Stimulated activated CD8-positive, alpha-beta memory T cell treated with anti-CD3 and anti-CD28 coated beads, Interleukin-4, amount 100 ng/mL, for 48 hours (primary cell): Measurements from ENCODE around the gene SH3BP2.
"Not testable (repeated sequence)": the region's sequence is repeated elsewhere in the genome, so short reads cannot be mapped to it uniquely, and the experiment has no call there.

Source experiments
- DNase-seq: peaks from one replicate; pipeline ENCODE4 v3.0.0-alpha.2; 2020

SH3BP2 gene

GRCh38 chr4:2763511-2763967 is 29.3 kb upstream of the SH3BP2 start:
- no peak for DNase-seq

DNA sequence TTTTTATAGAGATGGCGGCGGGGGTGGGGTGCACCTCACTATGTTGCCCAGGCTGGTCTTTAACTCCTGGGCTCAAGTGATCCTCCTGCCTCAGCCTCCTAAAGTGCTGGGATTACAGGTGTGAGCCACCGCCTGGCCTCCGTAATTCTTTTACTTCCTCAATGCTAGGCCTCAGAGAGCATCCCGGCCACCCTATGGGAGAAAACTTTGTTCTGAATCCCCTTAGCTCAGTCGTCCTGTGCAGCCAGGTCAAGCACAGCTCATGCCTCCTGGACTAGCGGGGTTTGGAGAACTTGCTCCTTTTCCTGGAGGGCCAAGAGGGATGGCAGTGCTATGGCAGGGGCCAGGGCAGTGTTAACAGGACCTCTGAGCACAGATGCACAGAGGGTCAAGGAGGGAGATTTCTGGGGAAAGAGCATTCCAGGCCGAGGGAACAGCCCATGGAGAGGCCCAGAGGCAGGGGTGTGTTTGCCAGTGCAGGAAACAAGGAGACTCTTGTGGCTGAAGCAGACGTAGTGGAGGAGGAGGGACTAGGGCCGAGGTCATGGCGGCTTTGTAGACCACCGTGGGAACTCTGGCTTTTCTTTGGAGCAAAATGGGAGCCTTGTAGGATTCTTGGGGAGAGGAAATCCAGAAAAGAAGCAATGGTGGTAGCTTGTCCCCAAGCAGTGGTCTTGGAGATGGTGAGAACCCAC is 26.9 kb upstream of the SH3BP2 start:
- no peak for DNase-seq

DNA sequence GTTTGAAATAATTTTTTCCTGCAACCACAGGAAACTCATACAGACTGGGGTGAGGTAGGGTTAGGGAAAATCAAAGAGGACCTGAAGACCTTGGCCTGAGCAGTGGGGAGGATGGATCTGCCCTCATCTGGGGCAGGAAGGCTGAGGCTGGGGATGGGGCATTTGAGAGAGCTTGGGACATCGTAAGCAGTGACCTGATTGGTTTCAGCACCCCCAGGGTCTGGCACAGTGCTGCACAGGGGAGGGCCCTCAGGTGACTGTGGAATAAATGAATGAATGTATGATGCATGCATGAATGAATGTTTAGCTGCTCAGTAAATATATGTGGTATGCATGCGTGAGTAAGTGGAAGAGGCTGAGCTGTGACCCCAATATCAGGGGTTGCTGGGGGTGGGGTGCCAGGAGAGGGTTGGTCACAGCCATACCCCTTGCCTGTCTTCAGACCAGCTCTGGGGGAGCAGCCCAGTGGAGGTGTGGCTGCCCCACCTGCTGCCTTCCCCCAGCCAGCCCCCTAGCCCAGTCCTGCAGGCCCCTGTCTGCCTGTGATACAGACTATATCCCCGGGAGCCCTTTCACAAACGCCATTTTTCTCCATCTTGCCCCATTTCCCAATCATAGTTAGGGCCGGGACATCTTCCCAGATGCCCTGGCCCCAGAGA is 25.7 kb upstream of the SH3BP2 start:
- no peak for DNase-seq

- no peak for DNase-seq
Observed at GRCh38 chr4:2767705-2768074, 25.2 kb upstream of the SH3BP2 start.

DNA sequence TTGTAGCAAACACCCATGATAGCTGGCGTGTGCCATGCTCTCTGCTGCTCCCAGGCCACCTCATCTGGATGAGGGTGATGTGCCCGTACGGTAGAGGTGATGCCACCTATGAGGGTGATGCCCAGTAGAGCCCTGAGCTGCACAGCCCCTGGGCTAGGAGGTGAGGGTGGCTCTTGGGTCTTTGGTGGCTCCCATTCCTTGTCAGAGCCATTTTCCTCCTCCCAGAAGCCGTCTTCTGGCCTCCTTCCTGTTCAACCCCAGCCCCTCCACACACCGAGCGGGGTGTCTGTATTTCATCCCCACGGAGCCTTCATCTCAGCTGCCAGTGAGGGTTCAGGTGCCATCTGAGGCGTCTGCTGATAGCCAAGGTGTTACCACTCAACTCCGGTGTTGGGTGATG is 24.8 kb upstream of the SH3BP2 start:
- no peak for DNase-seq

DNA sequence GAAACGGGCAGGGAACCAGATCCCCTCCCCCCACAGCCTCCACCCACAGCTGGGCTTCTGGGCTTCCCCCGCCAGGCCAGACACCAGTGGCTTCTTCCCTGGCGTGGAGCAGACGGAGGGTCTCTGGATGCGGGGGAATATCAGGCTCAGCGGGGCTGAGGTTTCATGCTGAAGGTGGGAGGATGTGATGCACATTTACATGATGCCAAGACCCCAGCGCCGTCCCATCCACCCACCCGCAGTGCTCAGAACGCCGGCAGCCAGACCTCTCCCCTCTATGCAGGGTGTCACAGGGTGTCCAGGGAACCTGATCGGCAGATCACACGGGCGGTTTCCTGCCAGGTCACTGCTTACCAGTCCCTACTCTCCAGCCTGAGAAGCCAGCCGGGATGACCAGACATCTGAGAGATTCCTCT is 24.0 kb upstream of the SH3BP2 start:
- DNase-seq = no peak

DNA sequence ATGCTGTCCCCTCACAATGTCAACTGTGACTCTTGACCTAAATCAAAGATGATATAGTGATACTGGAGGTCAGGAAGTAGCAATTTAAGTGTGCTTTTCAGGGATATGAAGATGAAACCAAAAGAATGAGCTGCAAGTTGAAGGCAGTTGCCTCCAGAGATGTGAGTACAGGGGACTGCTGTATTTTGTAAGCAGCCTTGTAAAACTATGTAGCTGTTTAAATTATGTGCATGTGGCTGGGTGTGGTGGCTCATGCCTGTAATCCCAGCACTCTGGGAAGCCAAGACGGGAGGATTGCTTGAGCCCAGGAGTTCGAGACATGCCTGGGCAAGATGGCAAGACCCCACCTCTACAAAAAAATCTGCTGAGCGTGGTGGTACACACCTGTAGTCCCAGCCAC is 21.6 kb upstream of the SH3BP2 start:
- no peak for DNase-seq

GRCh38 chr4:2780643-2781042 is 12.2 kb upstream of the SH3BP2 start:
- DNase-seq = not testable (repeated sequence)

- DNase-seq = no peak
Observed at GRCh38 chr4:2781911-2782310, 11.0 kb upstream of the SH3BP2 start.

GRCh38 chr4:2783790-2784189 is 9.1 kb upstream of the SH3BP2 start:
- no peak for DNase-seq

DNA sequence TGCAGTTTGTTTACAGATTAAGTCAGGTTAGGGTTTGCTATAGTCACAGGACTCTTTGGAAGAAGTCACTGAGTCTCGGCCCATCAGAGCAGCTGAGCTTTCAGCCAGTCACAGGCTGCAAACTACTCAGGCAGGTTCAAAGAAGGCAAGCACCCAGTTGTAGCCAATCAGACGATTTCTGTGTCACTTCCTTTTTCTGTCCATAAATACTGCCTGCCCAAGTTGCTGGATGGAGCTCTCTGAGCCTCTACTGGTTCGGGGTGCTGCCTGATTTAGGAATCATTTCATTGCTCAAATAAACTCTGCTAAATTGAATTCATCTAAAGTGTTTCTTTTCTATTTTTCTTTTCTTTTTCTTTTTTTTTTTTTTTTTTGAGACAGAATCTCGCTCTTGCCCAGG is 7.3 kb upstream of the SH3BP2 start:
- DNase-seq = no peak

DNA sequence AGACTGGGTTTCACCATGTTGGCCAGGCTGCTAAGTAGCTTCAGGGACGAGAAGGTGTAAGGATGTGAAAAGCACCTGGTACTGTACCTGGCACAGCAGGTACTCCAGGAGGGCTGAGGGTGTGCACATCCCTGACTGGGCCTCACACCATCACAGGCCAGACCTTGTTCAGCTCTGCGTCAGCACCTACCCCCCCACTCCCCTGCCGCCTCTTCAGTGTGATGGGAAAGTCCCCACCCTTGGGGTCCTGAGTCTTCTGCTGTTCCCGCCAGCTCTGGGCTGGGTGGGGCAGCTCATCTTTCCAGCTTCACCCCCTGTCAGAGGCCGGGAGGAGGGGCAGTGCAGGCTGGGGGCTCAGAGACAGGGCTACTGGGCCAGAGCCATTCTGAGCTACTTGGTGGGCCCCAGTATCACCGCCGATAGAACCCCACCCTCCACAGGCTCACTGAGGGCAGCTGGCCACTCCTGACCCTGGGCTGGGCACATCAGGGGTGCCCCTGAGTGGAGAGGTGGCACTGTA is 6.7 kb upstream of the SH3BP2 start:
- peak; percentile 79 for DNase-seq

- no peak for DNase-seq
Observed at GRCh38 chr4:2786794-2787229, 6.1 kb upstream of the SH3BP2 start.

- DNase-seq = peak; percentile 72
Observed at GRCh38 chr4:2787230-2788100, 5.4 kb upstream of the SH3BP2 start.

DNA sequence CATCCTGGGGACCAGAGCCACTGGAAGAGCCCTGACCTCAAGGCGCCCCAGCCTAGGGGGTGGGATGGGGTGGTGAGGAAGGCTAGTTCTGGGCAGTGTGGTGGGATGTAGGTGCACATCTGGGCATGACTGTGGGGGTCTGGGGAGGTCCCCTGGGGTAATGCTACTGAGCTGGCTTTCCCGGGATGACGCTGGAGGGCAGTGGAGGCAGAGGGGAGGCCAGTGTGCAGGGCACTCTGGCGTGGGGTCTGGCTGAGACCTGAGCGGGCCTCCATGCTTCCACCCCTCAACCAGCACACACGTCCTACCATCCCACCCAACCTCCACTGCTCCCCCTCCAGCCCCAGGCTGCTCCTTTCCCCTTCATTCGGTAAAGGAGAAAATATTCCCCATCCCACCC is 4.8 kb upstream of the SH3BP2 start:
- no peak for DNase-seq

DNA sequence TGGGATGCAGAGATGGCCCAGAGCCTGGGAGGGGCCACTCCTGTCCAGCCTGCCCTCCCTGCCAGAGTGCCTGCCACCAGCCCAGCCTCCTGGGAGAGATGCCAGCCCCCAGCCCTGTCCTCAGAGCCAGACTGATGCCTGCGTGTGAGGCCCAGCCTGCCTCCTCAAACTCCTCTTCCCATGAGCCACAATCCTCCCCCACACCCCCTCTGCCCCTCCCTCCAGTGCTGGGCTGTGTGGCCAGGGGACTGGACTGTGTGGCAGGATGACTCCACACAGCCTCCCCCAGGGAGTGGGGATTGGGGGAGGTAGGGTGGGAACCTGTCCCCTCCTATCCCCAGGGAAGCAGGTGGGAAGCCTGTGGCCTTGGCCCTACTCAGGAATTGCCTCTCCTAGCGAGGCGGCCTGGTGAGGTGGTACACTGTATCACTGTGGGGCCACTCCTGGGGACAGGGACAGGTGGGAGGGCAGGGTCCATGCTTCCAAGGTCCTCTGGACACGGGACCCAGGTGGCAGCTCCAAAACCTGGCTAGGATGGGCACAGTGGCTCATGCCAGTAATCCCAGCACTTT is 4.3 kb upstream of the SH3BP2 start:
- DNase-seq = no peak

GRCh38 chr4:2789351-2789750 is 3.5 kb upstream of the SH3BP2 start:
- DNase-seq = no peak

DNA sequence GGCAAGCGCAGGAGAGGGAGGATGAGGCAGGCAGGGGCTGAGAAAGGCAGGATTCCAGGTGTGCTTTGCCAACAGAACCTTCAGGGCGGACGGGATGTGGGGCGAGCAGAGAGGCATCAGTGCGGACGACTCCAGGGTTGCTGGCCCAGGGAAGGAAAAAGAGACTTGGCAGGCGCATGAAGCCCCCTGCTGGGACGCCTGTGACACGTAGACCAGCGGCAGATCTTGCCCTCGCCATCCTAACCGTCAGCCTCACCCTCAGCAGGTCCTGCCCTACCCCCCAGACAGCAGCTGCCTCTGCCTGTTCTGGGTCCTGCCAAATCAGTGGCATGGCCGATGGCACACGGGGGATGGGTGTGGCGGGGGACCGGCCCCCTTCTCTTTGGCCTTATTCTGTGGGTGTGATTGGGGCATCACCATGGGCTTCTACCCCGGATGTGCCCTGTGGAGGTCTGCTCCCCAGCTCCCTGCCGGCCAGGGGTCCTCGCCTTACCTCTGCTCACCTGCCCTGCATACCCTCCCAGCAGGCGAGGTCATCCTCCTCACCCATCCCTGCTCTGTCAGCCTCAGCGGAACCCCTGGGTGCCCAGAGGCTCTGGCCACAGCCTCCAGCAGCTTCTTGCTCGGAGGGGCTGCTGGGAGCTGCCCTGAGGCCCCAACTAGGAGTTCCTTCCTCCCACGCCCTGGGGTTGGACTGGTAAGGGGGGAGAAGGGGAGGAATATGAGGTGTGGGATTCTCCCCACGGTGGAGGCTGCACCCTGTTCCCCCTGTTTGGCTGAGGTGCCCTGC is 2.9 kb upstream of the SH3BP2 start:
- no peak for DNase-seq

DNA sequence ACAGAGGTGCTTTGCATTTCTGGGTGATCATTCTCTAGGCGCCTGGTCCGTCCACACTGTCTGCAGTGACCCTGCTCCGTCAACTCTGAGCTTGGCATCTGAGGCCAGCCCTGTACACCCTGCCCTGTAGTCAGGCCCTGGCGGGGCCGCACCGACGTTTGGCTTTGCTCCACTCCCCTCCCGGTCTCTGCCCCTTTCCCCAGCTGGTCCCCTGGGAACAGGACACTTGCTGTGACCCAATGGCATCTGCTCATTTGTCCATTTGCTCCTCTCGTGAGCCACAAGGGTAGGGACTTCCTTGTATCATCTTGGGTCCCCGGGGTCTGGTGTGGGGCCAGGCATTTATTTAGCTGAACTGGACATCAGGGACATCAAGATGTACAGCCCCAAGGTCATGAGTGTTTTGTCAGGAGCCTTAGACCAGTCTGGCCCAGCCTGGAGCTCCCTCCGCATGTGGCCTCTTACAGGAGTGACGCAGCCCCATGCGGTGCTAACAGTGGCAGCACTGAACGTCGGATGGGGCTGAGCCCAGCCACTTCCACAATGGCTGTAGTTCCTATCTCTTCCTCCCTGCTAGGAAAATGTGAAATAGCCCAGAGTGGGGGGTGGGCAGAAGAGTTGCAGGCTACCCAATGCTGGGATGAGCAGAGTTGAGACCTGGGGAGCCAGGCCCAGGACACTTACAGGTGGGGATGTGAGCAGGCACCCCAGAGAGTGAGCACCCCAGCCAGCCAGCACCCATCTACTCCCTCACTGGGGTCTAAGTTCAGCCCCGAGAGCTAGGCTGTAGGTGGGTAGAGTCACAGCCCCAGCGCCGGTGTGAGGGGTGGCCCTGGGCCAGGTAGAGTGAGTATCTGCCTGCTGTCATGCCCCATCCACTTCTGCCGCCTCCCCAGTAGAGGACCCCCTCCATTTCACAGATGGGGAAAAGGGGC is 2.0 kb upstream of the SH3BP2 start:
- DNase-seq = no peak

GRCh38 chr4:2791518-2792395 is 1.1 kb upstream of the SH3BP2 start:
- no peak for DNase-seq
